H9 (cell line): ENCODE results near the gene AGMO. TPM values are rescaled to one million over a fixed set of nuclear protein-coding genes. Genes with fewer than 3 reads are reported as not detected.

Experiments used
- DNase-seq: peaks from one replicate; pipeline ENCODE4 v3.0.0-alpha.2; 2017
- H2AFZ ChIP-seq: one replicate; pipeline ENCODE4 v1.6.1; 2013; ENCODE audit warnings: mild to moderate bottlenecking, low read length, control low read depth, moderate library complexity
- H2AK5ac ChIP-seq: 2 replicates; pipeline ENCODE4 v1.6.1; 2013; ENCODE audit warnings: low read length, control low read depth, mixed read lengths; ENCODE audit not compliant: insufficient read length
- H2BK120ac ChIP-seq: one replicate; pipeline ENCODE4 v1.6.1; 2013; ENCODE audit warnings: low read depth, mild to moderate bottlenecking, low read length, control low read depth, inconsistent platforms; ENCODE audit not compliant: poor library complexity, severe bottlenecking
- H2BK12ac ChIP-seq: 2 replicates; pipeline ENCODE4 v1.6.1; 2013; ENCODE audit warnings: low read length, control low read depth, mixed read lengths, low read depth; ENCODE audit not compliant: insufficient read length
- H2BK15ac ChIP-seq: 2 replicates; pipeline ENCODE4 v1.6.1; 2013; ENCODE audit warnings: low read depth, low read length, control low read depth
- H2BK20ac ChIP-seq: one replicate; pipeline ENCODE4 v1.6.1; 2013; ENCODE audit warnings: low read depth, mild to moderate bottlenecking, low read length, control low read depth, inconsistent platforms; ENCODE audit not compliant: poor library complexity, severe bottlenecking
- H2BK5ac ChIP-seq: 2 replicates; pipeline ENCODE4 v1.6.1; 2013; ENCODE audit warnings: low read length, control low read depth, mixed read lengths; ENCODE audit not compliant: insufficient read length
- H3K14ac ChIP-seq: 2 replicates; pipeline ENCODE4 v1.6.1; 2013; ENCODE audit warnings: low read length, control low read depth; ENCODE audit not compliant: insufficient read depth
- H3K18ac ChIP-seq: 2 replicates; pipeline ENCODE4 v1.6.1; 2013; ENCODE audit warnings: low read depth, mild to moderate bottlenecking, mixed read lengths, low read length, control low read depth; ENCODE audit not compliant: insufficient read length
- H3K23ac ChIP-seq: 2 replicates; pipeline ENCODE4 v1.6.1; 2013; ENCODE audit warnings: low read length, control low read depth, mixed read lengths, low read depth; ENCODE audit not compliant: insufficient read length
- H3K23me2 ChIP-seq: 2 replicates; pipeline ENCODE4 v1.6.1; 2013; ENCODE audit warnings: low read depth, mild to moderate bottlenecking, mixed read lengths, low read length, control low read depth; ENCODE audit not compliant: insufficient read length, poor library complexity, severe bottlenecking
- H3K27ac ChIP-seq: 2 replicates; pipeline ENCODE4 v1.5.1; 2013; ENCODE audit warnings: low read length, control low read depth, mixed read lengths, low read depth; ENCODE audit not compliant: insufficient read length
- H3K27me3 ChIP-seq: 2 replicates; pipeline ENCODE4 v1.6.1; 2013; ENCODE audit warnings: low read length, control low read depth, inconsistent platforms; ENCODE audit not compliant: insufficient read depth
- H3K4ac ChIP-seq: 2 replicates; pipeline ENCODE4 v1.6.1; 2013; ENCODE audit warnings: low read depth, mild to moderate bottlenecking, control low read depth, inconsistent platforms, low read length, moderate library complexity
- H3K4me1 ChIP-seq: 2 replicates; pipeline ENCODE4 v1.6.1; 2013; ENCODE audit warnings: low read length, control low read depth, inconsistent platforms; ENCODE audit not compliant: insufficient read depth
- H3K4me2 ChIP-seq: 2 replicates; pipeline ENCODE4 v1.6.1; 2013; ENCODE audit warnings: low read length, control low read depth, mixed read lengths; ENCODE audit not compliant: insufficient read length, insufficient read depth
- H3K56ac ChIP-seq: 2 replicates; pipeline ENCODE4 v1.6.1; 2013; ENCODE audit warnings: low read depth, mild to moderate bottlenecking, mixed read lengths, low read length, control low read depth; ENCODE audit not compliant: insufficient read length
- H3K79me1 ChIP-seq: 2 replicates; pipeline ENCODE4 v1.6.1; 2013; ENCODE audit warnings: low read depth, mild to moderate bottlenecking, moderate library complexity, low read length, control low read depth, inconsistent platforms; ENCODE audit not compliant: insufficient read depth, poor library complexity, severe bottlenecking
- H3K79me2 ChIP-seq: 2 replicates; pipeline ENCODE4 v1.6.1; 2013; ENCODE audit warnings: low read length, control low read depth, inconsistent platforms; ENCODE audit not compliant: insufficient read depth
- H3K9ac ChIP-seq: 2 replicates; pipeline ENCODE4 v1.6.1; 2013; ENCODE audit warnings: low read length, control low read depth, mixed read lengths; ENCODE audit not compliant: insufficient read length; ENCODE audit errors: extremely low read depth
- H3K9me3 ChIP-seq: one replicate; pipeline ENCODE4 v1.6.1; 2013; ENCODE audit warnings: low read depth, low read length, inconsistent platforms; ENCODE audit not compliant: control insufficient read depth
- H3T11ph ChIP-seq: one replicate; pipeline ENCODE4 v1.6.1; 2013; ENCODE audit warnings: mild to moderate bottlenecking, low read length, control low read depth, inconsistent platforms
- H4K20me1 ChIP-seq: one replicate; pipeline ENCODE4 v1.6.1; 2013; ENCODE audit not compliant: control insufficient read depth, insufficient read length, insufficient read depth
- H4K5ac ChIP-seq: 2 replicates; pipeline ENCODE4 v1.6.1; 2013; ENCODE audit warnings: low read depth, mild to moderate bottlenecking, mixed read lengths, low read length, control low read depth; ENCODE audit not compliant: insufficient read length
- H4K8ac ChIP-seq: replicated peaks from 2 replicates; pipeline ENCODE4 v1.6.1; 2013; ENCODE audit warnings: low read length, control low read depth, mixed read lengths, low read depth; ENCODE audit not compliant: insufficient read length
- H4K91ac ChIP-seq: 2 replicates; pipeline ENCODE4 v1.6.1; 2013; ENCODE audit warnings: low read depth, mild to moderate bottlenecking, moderate library complexity, mixed read lengths, low read length, control low read depth; ENCODE audit not compliant: insufficient read length
- H3K27ac Mint-ChIP-seq, 3 experiments: 2 replicates in 2 of 3; 3 replicates in 1 of 3; pipeline ENCODE4 v1.8.0; 2020 to 2021; ENCODE audit warnings: mixed read lengths in 3 of 3, mild to moderate bottlenecking in 1 of 3, moderate library complexity in 1 of 3
- H3K27me3 Mint-ChIP-seq: 2 replicates; pipeline ENCODE4 v1.8.0; 2021; ENCODE audit warnings: low read depth, mild to moderate bottlenecking, moderate library complexity, mixed read lengths
- H3K36me3 Mint-ChIP-seq, 3 experiments: 2 replicates in 2 of 3; 3 replicates in 1 of 3; pipeline ENCODE4 v1.8.0; 2020 to 2021; ENCODE audit warnings: low read depth in 3 of 3, mixed read lengths in 3 of 3; ENCODE audit not compliant: insufficient read depth in 1 of 3
- H3K4me1 Mint-ChIP-seq, 2 experiments: 2 replicates each; pipeline ENCODE4 v1.8.0; 2020; ENCODE audit warnings: mixed read lengths in 2 of 2
- H3K4me3 Mint-ChIP-seq, 2 experiments: 2 replicates in 1 of 2; 3 replicates in 1 of 2; pipeline ENCODE4 v1.8.0; 2020 to 2021; ENCODE audit warnings: mild to moderate bottlenecking in 2 of 2, mixed read lengths in 2 of 2, moderate library complexity in 1 of 2
- H3K9me3 Mint-ChIP-seq, 2 experiments: 2 replicates in 1 of 2; 3 replicates in 1 of 2; pipeline ENCODE4 v1.8.0; 2020; ENCODE audit warnings: mild to moderate bottlenecking in 2 of 2, mixed read lengths in 2 of 2, moderate library complexity in 1 of 2
- CTCF ChIP-seq: fragments of 200-600 bp; sonication (generic); conservative IDR thresholded peaks from 3 replicates; pipeline ENCODE4 v1.8.0; 2021; ENCODE audit warnings: antibody characterized with exemption, mild to moderate bottlenecking
- WGBS: extraction: QIAGEN DNeasy Blood & Tissue Kit; methylation state at CpG from one replicate; pipeline ENCODE4 v1.1.7; 2013; ENCODE audit warnings: missing lambda C conversion rate, low lambda C conversion rate, mixed read lengths; ENCODE audit not compliant: insufficient read length; ENCODE audit errors: extremely low coverage; 5-methylcytosine and 5-hydroxymethylcytosine counted together
- total RNA-seq: library from RNA; stranded (reverse); gene quantifications from 2 replicates; pipeline ENCODE4 v1.2.1, GENCODE V29; 2021

The AGMO gene
- total RNA-seq, 1 experiment from 2014 or later, result 0.70 TPM

GRCh38 chr7:15604166-15604565 is 42.4 kb upstream of the AGMO start:
- no peak overlapping the region for H3K4me2 ChIP-seq
- no peaks in the 10 kb centered on the region for H3K36me3 Mint-ChIP-seq
- H2AK5ac ChIP-seq, result no peak overlapping the region
- no peaks in the 10 kb centered on the region for H3K9me3 ChIP-seq
- no peak overlapping the region for H3K27ac ChIP-seq
- no peak overlapping the region for H3K27ac Mint-ChIP-seq
- no peak overlapping the region for H2AFZ ChIP-seq
- H3K56ac ChIP-seq, result no peak overlapping the region
- no peak overlapping the region for H2BK120ac ChIP-seq
- H3K4me3 Mint-ChIP-seq, result no peak overlapping the region
- H2BK20ac ChIP-seq, result no peak overlapping the region
- H3K18ac ChIP-seq, result no peak overlapping the region
- no peaks in the 10 kb centered on the region for H4K20me1 ChIP-seq
- no peaks in the 10 kb centered on the region for H3K4me1 ChIP-seq
- H3K4ac ChIP-seq, result no peak overlapping the region
- no peak overlapping the region for H4K91ac ChIP-seq
- WGBS, result no CpG with 5 or more reads among the region's 1 CpG
- H2BK15ac ChIP-seq, result no peak overlapping the region
- no peak overlapping the region for H3K14ac ChIP-seq
- no peaks in the 10 kb centered on the region for H3K27me3 Mint-ChIP-seq
- no peak overlapping the region for H3T11ph ChIP-seq
- H3K9ac ChIP-seq, result no peak overlapping the region
- H2BK12ac ChIP-seq, result no peak overlapping the region
- peaks cover 8 to 10% of the 10 kb centered on the region in 2 experiments; a peak in 3 of 4 replicates for H3K4me1 Mint-ChIP-seq
- H3K23ac ChIP-seq, result no peak overlapping the region
- H2BK5ac ChIP-seq, result no peak overlapping the region
- H3K79me1 ChIP-seq, result no peaks in the 10 kb centered on the region
- H3K9me3 Mint-ChIP-seq, result no peaks in the 10 kb centered on the region
- H4K8ac ChIP-seq, result no peak overlapping the region
- no peaks in the 10 kb centered on the region for H3K79me2 ChIP-seq
- no peak for DNase-seq
- H3K23me2 ChIP-seq, result no peaks in the 10 kb centered on the region
- TF ChIP-seq CTCF, result no peak
- no peak overlapping the region for H4K5ac ChIP-seq
- no peaks in the 10 kb centered on the region for H3K27me3 ChIP-seq
